Measurements from ENCODE around the gene SYCN.
"Not testable (repeated sequence)": the region's sequence is repeated elsewhere in the genome, so short reads cannot be mapped to it uniquely, and the experiment has no call there.

The SYCN gene, protein sequence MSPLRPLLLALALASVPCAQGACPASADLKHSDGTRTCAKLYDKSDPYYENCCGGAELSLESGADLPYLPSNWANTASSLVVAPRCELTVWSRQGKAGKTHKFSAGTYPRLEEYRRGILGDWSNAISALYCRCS

DNA sequence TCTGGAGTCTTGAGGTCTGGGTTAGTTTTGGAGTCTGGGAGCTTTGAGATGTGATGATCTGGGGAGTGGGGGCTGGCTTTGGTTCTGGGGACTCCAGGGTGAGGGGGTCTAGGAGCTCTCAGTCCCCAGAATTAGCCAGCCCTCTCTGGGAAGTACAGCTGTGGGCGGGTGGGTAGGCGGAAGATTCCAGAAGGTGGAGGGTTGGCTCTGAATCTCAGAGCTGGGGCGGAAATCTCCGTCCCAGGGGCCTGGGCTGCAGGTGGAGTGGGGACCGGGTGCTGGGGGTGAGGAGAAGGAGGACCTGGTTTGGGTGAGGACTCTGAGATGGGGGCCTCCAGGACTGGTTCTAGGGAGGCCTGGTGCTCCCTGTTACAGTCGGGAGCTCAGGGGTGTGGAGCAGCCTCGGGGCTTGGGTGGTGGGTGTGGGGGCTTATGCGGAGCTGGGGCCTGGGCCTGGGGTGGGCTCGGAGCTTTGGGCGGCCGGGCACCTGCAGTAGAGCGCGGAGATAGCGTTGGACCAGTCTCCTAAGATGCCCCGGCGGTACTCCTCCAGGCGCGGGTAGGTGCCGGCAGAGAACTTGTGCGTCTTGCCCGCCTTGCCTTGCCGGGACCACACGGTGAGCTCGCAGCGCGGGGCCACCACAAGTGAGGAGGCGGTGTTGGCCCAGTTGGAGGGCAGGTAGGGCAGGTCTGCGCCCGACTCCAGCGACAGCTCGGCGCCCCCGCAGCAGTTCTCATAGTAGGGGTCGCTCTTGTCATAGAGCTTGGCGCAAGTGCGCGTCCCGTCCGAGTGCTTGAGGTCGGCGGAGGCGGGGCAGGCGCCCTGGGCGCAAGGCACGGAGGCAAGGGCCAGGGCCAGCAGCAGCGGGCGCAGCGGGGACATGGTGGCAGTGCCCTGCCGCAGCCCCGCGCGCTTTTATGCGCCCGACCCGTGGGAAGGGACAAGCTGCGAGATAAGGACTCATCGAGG is at the start of gene SYCN:
TSS of gene SYCN (minus strand) at position 892 of the 970 bp plus-strand sequence. CDS start at position 883, 9 bp downstream.
- no peak for DNase-seq (ENCODE audit: low read depth)

DNA sequence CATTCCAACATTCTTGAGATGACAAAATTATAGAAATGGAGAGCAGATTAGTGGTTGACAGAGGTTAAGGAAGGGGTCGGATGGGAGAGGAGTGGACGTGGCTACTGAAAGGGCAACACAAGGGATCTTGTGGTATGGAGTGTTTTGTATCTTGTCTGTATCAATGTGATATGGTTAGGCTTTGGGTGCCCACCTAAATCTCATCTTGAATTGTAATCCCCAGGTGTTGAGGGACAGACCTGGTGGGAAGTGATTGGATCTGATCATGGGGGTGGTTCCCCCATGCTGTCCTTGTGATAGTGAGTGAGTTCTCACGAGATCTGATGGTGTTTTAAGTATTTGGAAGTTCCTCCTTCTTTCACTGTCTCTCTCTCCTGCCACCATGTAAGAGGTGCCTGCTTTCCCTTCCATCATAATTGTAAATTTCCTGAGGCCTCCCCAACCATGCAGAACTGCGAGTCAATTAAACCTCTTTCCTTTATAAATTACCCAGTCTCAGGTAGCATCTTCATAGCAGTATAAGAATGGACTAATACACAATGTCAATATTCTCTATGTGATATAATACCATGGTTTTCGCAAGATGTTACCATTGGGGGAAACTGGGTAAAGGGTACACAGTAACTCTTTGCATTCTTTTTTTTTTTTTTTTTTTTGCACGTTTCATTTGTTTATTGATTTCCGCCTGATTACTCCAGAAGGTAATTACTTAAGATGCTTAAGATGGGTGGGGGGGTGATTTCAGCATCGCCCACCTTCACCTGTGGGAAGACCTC is 49.5 kb upstream of the SYCN start:
- no peak for DNase-seq (ENCODE audit: low read depth)

DNA sequence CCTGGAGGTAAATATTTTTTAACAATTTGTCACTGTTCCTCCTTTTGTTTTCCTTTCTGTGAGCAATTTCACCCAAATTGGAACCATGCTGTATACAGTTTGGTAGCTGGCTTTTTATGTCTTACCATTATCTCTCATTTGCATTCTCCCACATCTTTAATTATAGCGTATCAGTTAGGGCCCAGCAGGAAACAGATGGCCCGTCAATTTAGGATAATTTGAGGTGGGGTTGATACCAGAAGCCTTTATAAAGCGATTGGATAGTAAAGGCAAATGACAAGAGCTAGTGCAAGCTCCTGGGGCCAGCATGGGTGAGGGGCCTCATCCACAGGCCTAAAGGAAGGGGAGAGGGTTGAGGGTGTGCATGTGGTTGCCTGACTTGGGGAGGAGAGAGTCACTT is 48.4 kb upstream of the SYCN start:
- no peak for DNase-seq (ENCODE audit: low read depth)

DNA sequence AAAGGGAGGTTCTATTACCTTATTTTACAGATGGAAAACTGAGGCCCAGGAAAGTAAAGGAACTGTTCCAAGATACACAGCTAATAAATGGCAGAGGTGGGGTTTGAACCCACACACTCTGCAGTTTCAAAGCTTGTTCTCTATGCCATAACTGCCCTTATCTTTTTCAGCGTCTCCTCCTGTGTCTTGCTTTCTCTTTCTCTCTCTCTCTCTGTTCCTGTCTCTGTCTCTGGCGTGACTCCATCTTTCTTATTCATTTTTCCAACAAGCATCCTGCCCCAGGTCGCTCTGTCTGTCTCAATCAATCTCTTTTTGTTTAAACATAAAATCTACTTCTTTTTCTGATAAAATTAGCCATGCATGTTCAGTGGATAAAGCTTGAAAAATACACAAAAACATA is 47.8 kb upstream of the SYCN start:
- DNase-seq (ENCODE audit: low read depth): no peak

DNA sequence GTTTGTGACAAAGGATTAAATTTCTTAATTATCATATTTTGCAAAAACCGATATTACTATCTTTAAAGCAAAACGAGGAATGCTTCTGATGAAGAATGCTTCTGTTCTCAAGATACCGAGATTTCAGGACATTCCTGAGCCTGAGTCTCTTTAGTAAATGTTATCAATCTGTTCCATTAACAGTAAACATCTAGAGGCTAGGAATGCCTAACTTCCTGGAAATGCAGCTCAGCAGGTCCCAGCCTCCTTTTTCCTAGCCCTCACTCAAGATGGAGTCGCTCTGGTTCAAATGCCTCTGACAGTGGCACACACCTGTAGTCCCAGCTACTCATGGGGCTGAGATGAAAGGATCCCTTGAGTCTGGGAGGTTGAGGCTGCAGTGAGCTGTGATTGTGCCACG is 47.0 kb upstream of the SYCN start:
- DNase-seq (ENCODE audit: low read depth): no peak

DNA sequence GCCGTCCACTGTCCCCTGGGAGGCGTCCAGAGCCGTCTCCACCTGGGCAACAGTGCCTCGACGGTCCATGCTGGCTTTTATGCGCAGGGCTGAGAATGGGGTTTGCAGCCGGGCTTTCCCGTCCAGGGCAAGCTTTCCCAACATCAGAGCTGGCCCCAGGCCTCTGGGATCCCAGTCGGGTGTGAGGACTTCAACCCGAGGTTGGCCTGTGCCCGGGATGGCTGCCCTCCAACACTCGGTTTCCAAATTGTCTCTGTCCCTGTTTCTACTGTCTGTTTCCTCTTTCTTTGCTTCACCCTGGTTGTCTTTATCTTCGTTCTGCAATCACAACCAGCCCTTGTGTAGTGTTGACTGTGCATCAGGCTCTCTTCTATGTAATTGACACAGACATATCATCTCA is 44.7 kb upstream of the SYCN start, which contains the start of gene IFNL4:
TSS of gene IFNL4 (minus strand) at position 51 of the 400 bp plus-strand sequence.
- DNase-seq (ENCODE audit: low read depth): no peak

DNA sequence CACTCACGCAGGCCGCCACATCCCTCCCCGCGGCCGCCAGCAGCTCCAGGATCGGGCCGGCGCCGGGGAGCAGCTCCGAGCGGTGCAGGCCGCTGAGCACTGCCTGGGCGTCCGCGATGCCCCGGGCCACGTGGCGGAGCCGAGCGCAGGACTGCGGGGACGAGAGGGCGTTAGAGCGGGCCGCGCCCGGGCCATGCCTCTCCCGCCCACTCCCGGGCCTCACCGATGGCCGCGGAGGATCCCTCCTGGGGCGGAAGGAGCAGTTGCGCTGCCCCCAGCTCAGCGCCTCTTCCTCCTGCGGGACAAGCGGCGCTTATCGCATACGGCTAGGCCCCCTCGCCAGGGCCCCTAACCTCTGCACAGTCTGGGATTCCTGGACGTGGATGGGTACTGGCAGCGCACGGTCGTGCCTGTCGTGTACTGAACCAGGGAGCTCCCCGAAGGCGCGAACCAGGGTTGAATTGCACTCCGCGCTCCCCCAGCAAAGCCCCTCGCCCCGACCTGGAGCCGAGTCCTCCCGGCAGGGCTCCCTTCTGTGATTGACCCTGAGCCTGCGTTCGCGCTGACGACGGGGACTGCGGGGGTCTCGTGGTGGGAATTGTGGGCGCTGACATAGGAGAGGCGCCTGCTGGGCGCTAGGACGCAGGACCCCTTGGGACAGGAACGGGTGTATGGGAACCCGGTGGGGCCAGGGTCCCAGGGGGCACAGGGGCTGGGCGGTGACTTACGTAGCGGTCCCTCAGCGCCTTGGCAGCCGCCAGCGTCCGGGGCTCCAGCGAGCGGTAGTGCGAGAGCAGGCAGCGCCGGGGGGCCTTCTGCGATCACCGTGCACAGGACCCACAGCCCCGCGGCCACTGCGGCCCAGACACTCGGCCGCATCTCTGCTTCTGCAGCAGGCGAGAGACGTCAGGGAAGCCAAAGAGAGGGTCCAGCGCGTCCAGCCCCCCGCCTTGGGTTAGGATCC is 43.9 kb upstream of the SYCN start:
- DNase-seq (ENCODE audit: low read depth): no peak

DNA sequence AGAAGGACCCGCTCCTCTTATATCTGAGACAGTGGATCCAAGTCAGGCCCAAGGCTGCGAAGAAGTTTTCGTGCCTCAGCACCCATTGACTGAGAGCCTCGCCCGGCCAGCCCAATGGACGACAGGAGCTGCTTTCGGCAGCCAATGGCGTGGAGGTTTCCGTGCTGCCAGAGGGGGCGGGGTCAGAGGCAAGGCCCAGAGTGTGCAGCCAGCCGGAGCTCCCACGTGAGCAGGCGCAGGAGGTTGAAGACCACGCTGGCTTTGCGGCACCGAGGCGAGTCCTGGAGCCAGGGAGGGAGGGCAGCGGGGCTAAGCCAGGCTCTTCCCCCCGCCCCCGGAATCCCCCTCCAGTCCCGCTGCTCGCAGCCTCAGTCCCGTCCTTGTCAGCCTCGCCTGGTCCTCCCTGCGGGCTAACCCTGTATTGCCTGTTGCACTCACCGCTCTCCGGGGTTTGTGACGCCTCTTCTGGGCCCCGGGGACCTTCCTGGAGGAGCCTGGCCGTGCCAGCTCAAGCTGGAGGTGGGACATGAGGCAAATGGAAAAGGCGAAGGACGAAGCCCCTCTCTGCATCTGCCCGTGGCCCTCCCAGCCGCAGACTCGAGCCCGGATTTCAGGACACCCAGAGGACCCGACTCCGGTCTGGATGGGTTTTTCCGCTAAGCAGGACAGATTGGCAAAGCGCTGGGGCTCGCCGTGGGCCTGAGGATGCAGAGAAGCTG is 43.0 kb upstream of the SYCN start:
- no peak for DNase-seq (ENCODE audit: low read depth)

DNA sequence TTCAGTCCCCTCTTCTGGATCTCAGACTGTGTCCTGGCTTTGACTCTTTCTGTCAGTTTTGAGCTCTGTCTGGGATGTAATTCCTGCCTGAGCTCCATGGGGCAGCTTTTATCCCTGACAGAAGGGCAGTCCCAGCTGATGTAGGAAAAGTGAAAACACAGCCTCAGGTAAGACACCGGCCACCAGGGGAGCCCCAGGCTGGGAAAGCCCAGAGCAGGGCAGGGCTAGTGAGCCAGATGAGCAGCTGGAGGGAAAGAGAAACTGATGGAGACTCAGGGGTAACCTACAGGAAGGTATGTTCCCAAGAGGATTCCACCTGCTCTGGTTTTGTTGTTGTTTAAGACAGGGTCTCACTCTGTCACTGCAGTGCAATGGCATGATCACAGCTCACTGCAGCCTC is 41.1 kb upstream of the SYCN start:
- DNase-seq (ENCODE audit: low read depth): not testable (repeated sequence)

DNA sequence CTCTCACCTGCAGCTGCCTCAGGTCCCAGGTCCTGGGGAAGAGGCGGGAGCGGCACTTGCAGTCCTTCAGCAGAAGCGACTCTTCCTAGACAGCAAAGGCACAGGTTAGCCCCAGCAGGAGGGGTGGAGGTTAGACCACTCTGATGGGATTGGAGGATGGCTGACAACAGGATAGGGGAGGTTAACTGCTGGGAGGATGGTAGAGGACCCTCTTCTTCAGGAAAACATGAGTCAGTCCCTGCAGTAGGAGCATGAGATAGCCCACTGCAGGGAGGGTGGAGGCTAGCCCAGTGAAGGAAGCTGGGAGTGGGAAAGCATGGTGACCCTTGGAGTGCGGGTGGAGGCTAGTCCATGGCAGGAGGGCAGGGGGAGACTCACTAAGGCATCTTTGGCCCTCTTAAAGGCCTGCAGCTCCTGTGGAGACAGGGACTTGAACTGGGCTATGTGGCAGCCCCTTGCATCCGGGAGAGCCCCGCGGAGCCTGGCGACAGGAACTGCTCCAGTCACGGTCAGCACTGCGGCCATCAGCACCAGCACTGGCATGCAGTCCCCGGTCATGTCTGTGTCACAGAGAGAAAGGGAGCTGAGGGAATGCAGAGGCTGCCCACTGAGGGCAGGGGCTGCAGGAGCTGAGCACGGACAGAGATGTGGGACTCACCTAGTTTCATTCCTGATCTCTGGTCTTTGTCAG is 40.5 kb upstream of the SYCN start, which contains the start of gene IFNL3:
TSS of gene IFNL3 (minus strand) at position 597 of the 691 bp plus-strand sequence. CDS start at position 558, 39 bp downstream.
- DNase-seq (ENCODE audit: low read depth): not testable (repeated sequence)

DNA sequence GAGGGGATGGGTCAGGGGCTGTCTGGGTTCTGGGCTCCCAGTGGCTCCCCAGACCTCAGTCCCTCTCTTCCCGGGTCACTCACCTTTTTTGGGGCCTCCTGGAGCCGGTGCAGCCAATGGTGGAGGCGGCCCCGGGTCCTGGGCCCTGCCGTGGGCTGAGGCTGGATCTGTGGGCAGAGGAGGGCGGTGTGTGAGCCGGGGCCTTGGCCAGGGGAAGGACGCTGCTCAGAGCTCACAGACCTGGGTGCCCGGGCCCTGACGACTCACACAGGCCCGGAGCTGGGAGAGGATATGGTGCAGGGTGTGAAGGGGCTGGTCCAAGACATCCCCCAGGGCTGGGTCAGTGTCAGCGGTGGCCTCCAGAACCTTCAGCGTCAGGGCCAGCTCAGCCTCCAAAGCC is 39.7 kb upstream of the SYCN start:
- not testable (repeated sequence) for DNase-seq (ENCODE audit: low read depth)

DNA sequence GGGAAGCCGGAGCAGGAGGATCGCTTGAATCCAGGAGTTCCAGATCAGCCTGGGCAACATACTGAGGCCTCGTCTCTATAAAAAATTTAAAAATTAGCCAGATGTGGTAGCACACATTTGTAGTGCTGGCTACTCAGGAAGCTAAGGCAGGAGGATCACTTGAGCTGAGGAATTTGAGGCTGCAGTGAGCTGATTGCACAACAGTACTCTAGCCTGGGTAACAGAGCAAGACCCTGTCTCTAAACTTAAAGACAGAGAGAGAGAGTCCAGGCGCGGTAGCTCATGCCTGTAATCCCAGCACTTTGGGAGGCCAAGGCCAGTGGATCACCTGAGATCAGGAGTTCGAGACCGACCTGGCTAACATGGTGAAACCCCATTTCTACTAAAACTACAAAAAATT is 36.4 kb upstream of the SYCN start:
- no peak for DNase-seq (ENCODE audit: low read depth)

DNA sequence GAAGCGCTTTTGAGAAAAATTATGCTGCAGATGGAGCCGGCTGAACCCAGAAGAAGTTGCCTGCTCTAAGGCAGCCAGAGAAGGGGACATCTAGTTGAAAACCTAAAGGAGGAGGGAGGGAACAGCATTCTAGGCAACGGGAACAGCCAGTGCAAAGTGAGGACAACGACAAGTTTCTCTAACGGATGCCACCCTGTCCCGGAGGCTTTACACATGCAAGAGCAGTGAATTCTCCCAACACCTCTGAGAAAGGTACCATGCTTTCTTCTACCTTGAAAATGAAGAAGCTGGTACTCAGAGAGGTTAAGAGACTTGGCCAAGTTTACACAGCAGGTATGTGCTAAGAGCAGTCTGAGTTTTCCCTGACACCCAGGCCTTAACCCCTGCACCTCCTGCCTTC is 34.9 kb upstream of the SYCN start:
- no peak for DNase-seq (ENCODE audit: low read depth)

DNA sequence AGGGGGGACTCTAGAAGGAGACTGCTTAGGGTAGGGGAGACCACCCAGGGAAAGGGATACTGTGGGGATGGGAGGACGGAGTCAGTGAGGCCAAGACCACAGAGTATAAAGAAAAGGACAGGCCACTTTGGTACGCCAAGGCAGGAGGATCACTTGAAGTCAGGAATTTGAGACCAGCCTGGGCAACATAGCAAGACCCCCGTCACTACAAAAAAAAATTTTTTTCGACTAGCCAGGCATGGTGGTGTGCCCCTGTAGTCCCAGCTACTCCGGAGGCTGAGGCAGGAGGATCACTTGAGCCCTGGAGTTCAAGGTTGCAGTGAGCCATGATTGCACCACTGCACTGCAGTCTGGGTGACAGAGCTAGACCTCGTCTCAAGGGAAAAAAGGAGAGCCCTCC is 34.1 kb upstream of the SYCN start:
- DNase-seq (ENCODE audit: low read depth): no peak

DNA sequence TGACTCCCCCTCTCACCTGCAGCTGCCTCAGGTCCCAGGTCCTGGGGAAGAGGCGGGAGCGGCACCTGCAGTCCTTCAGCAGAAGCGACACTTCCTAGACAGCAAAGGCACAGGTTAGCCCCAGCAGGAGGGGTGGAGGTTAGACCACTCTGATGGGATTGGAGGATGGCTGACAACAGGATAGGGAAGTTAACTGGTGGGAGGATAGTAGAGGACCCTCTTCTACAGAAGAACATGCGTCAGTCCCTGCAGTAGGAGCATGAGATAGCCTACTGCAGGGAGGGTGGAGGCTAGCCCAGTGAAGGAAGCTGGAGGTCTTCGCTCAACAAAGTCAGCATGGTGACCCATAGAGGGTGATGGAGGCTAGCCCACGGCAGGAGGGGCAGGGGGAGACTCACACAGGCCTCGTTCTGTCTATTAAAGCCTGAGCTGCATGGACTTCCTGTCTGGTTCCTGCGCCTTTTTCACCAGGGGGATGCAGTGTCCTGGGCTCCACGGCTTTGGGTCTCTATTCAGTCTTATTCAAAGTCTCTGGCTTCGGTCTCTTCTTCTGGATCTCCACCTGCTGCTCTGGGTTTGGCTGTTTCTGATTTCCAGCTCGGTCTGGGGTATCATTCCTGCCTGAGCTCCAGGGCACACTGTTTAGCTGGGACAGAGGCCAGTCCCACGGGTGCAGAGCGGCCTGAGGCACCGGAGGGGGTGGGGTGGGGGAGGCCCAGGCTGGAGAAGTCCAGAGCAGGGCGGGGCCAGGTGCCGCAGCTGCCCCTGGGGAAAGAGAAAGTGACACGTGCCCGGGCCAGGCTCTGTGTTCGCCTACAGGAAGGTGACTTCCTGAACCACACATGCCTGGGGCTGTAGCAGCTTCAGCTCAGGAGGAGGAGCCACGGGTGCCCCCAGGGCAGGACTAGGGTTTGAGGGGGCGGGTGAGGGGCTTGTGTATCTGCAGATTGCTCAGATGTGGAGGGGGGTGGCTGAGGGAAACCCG is 33.4 kb upstream of the SYCN start:
- no peak for DNase-seq (ENCODE audit: low read depth)

DNA sequence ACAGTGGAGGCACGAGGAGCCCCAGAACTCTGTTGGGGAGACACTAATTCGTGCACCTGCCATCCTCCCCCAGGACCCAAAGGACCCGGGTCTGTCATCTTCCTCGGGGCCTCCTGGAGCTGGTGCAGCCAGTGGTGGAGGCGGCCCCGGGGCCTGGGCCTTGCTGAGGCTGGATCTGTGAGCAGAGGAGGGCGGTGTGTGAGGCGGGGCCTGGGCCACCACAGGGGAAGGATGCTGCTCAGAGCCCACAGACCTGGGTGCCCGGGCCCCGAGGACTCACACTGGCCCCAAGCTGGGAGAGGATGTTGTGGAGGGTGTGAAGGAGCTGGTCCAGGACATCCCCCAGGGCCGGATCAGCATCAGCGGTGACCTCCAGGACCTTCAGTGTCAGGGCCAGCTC is 32.5 kb upstream of the SYCN start:
- no peak for DNase-seq (ENCODE audit: low read depth)

DNA sequence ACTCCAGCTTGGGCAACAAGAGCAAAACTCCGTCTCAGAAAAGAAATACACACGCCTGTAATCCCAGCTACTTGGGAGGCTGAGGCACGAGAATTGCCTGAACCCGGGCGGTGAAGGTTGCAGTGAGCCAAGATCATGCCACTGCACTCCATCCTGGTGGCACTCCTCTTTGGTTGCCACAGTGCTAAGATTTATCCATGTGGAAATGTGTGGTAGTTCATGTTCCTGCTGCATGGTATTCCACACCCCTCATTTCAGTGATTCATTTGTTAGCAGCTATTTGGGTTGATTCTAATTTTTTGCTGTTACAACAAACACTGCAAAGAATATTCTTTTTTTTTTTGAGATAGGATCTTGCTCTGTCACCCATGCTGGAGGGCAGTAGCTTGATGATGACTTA is 28.6 kb upstream of the SYCN start:
- DNase-seq (ENCODE audit: low read depth): no peak

DNA sequence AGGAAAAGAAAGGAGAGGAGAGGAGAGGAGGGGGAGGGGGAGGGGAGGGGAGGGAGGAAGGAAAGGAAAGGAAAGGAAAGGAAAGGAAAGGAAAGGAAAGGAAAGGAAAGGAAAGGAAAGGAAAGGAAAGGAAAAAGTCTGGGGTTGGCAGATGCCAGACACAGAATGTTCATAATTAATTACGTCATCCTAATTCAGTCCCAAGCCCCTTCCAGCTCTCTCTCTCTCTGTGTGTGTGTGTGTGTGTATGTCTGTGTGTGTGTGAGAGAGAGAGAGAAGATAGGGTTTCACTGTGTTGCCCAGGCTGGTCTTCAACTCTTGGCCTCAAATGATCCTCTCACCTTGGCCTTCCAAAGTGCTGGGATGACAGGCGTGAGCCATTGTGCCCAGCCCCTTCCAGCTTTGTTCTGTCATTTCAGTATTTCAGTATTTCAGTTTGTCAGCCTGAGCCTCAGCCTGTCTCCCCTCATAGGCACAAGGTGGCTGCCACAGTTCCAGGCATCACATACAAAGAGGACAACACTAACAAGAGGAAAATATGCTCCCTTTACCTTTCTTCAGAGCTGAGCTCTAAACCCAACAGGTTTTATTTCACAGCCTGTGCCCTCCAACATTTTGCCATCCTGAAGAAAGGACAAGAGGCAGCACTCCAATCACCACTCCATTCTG is 26.2 kb upstream of the SYCN start:
- DNase-seq (ENCODE audit: low read depth): no peak

All from stimulated activated CD8-positive, alpha-beta memory T cell treated with anti-CD3 and anti-CD28 coated beads, Interleukin-15, amount 100 ng/mL, for 24 hours (primary cell).